ENCODE results near the gene APOL2.

The APOL2 gene

DNA sequence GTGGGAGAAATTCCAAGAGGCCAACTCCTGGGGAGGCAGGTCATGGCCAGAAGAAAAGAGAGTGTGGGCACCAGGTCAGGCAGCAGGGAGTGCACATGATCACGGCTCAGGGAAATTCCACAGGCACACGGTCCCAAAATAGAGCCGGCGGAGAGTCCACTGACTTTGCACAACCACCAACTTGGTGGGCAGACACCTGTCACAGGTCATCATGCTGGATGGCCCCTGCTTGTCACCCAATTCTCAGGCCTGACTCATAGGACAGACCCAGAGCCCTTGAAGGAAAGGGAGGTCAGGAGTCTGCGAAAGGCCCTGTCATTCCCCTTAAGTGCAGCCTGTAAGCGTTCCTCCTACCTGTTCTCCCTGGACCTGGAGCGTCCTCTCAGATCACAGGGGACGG, 15.8 kb downstream of the APOL2 start:
- TF ChIP-seq, protein P1, sequence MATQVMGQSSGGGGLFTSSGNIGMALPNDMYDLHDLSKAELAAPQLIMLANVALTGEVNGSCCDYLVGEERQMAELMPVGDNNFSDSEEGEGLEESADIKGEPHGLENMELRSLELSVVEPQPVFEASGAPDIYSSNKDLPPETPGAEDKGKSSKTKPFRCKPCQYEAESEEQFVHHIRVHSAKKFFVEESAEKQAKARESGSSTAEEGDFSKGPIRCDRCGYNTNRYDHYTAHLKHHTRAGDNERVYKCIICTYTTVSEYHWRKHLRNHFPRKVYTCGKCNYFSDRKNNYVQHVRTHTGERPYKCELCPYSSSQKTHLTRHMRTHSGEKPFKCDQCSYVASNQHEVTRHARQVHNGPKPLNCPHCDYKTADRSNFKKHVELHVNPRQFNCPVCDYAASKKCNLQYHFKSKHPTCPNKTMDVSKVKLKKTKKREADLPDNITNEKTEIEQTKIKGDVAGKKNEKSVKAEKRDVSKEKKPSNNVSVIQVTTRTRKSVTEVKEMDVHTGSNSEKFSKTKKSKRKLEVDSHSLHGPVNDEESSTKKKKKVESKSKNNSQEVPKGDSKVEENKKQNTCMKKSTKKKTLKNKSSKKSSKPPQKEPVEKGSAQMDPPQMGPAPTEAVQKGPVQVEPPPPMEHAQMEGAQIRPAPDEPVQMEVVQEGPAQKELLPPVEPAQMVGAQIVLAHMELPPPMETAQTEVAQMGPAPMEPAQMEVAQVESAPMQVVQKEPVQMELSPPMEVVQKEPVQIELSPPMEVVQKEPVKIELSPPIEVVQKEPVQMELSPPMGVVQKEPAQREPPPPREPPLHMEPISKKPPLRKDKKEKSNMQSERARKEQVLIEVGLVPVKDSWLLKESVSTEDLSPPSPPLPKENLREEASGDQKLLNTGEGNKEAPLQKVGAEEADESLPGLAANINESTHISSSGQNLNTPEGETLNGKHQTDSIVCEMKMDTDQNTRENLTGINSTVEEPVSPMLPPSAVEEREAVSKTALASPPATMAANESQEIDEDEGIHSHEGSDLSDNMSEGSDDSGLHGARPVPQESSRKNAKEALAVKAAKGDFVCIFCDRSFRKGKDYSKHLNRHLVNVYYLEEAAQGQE (IDR thresholded peaks at IDR 0.05; ENCODE audit: insufficient read depth in 1 of 2, low read depth in 2 of 2, low read length in 2 of 2) = no peak
- TF ChIP-seq FOXP2 (optimal IDR thresholded peaks at IDR 0.05; ENCODE audit: borderline replicate concordance, extremely low read depth, extremely low read length, insufficient read depth) (no peak), POLR2AphosphoS5 (IDR thresholded peaks at IDR 0.05; ENCODE audit: low read depth, low read length) (no peak), TAF1 (IDR thresholded peaks at IDR 0.05; ENCODE audit: borderline replicate concordance, insufficient read depth, low read length) (no peak)

DNA sequence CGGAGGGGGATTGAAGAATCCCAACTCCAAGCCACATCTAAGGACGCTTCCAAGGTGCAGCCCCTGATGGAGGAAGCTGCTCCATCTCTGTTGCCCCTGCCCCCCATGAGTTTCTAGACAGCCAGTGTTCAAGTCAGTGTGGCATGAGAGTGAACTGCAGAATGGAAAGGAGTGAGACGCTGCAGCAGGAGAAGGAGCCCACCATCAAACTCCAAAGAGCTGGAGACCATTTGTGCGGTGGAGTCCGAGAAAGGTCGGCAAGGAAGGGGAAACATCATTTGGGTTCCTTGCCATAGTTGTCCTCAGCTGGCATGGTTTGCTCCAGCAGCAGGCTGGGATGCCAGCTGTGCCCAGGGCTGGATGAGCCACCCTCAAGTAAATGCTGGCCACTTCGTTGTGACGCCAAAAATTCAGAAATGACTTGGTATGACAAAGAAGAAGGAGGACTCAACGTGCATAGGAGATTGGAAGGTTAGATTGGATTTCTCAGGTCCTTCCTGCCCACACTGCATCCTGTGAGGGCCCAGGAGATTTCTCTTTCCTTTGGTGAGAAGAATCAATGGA, 16.4 kb downstream of the APOL2 start:
- TF ChIP-seq, protein P1 (IDR thresholded peaks at IDR 0.05; ENCODE audit: insufficient read depth in 1 of 2, low read depth in 2 of 2, low read length in 2 of 2) = no peak

DNA sequence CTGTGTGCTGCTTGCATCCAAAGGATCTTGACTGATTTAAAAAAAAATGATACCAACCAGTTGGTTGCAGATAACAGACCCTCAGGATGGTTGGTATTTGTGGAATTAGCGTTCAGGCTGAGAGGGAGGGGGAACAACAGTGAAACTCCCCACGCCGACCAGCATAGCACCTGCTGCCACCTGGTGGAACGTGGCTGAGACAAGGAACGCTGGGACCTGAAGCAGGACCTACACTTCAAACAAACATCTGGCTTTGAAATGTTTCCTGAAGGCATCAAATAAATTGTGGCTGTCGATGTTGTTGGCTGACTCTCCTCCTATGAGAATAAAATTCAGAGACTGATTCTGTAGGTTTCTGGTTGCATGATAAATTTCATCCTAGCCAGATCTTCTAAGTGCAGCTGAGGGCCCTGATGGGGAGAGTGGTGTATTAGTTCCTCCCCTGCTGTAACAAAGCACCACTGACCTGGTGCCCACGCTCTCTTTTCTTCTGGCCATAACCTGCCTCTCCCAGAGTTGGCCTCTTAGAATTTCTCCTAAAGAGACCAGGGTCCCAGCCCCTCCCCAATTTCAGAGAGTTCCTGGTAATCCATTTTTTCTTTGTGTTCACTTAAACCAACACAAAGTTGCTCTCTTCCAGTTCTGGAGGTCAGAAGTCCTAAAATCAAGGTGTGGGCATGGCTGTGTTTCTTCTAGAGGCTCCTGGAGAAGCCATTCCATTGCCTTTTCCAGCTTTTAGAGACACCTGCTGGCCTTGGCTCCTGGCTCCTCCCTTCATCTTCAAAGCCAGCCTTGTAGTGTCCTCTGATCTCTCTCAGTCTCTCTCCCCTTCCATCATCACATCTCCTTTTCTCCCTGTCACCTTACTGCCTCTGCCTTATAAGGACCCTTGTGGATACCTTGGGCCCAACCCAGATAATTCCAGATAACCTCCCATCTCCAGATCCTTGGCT, 17.3 kb downstream of the APOL2 start:
- no peak for TF ChIP-seq FOXP2 (optimal IDR thresholded peaks at IDR 0.05; ENCODE audit: borderline replicate concordance, extremely low read depth, extremely low read length, insufficient read depth)
- TF ChIP-seq, protein P1 (IDR thresholded peaks at IDR 0.05; ENCODE audit: insufficient read depth in 1 of 2, low read depth in 2 of 2, low read length in 2 of 2) = no peak
- no peak for TF ChIP-seq SIN3A (IDR thresholded peaks at IDR 0.05; ENCODE audit: borderline replicate concordance, insufficient read depth, low read length)
- TF ChIP-seq POLR2AphosphoS5 (IDR thresholded peaks at IDR 0.05; ENCODE audit: low read depth, low read length) = no peak
- no peak for TF ChIP-seq TAF1 (IDR thresholded peaks at IDR 0.05; ENCODE audit: borderline replicate concordance, insufficient read depth, low read length)

DNA sequence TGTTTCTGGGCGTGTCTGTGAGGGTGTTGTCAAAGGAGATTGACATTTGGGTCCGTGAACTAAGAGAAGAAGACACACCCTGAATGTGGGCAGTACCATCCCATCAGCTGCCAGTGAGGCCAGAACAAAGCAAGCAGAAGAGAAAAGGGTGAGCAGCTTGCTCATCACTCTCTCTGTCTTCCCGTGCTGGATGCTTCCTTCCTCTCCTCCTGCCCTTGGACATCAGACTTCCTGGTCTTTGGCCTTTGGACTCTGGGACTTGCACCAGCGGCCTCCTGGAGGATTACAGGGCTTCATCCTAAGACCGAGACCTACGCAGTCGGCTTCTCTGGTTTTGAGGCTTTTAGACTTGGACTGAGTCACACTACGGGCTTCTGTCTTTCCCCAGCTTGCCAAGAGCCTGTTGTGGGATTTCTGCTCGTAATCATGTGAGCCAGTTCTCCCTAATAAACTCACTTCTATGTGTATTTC, 18.8 kb downstream of the APOL2 start:
- TF ChIP-seq SIN3A (IDR thresholded peaks at IDR 0.05; ENCODE audit: borderline replicate concordance, insufficient read depth, low read length) (no peak), POLR2AphosphoS5 (IDR thresholded peaks at IDR 0.05; ENCODE audit: low read depth, low read length) (no peak), FOXP2 (optimal IDR thresholded peaks at IDR 0.05; ENCODE audit: borderline replicate concordance, extremely low read depth, extremely low read length, insufficient read depth) (no peak), TAF1 (IDR thresholded peaks at IDR 0.05; ENCODE audit: borderline replicate concordance, insufficient read depth, low read length) (no peak)
- TF ChIP-seq, protein P1 (IDR thresholded peaks at IDR 0.05; ENCODE audit: insufficient read depth in 1 of 2, low read depth in 2 of 2, low read length in 2 of 2) = no peak

Measured in PFSK-1 (cell line).